Measurements from ENCODE around the gene LIME1. TPM values are rescaled to one million over a fixed set of nuclear protein-coding genes. Genes with fewer than 3 reads are reported as not detected.
A peak's percentile ranks its signal among the peaks of the same experiment; 100 is the strongest.

The LIME1 gene
- total and polyA plus RNA-seq, 10 of the 15 experiments (the other 5 are each of a cell fraction or from before 2014, with no cell fraction given) = 0.35 to 154 (median 49.9) TPM

GRCh38 chr20:63693083-63693732 is 43.3 kb upstream of the LIME1 start:
- Histone ChIP-seq H3K9ac (ENCODE audit: control insufficient read depth, insufficient read depth, low read length) (no peak overlapping the region), H4K20me1 (ENCODE audit: control insufficient read depth, insufficient read depth) (no peaks in the 10 kb centered on the region), H3K4me2 (ENCODE audit: control insufficient read depth, insufficient read depth) (no peak overlapping the region), H3K36me3 (ENCODE audit: control insufficient read depth in 2 of 2, insufficient read depth in 2 of 2, low read length in 1 of 2) (no peaks in the 10 kb centered on the region), H3K9me3 (replicated peaks; ENCODE audit: control insufficient read depth, insufficient read depth, low read length) (no peaks in the 10 kb centered on the region), H3K79me2 (ENCODE audit: control insufficient read depth, insufficient read depth, low read length) (no peaks in the 10 kb centered on the region), H3K4me1 (ENCODE audit: control insufficient read depth, insufficient read depth, low read length) (peaks cover 3% of the 10 kb centered on the region), H3K27me3 (replicated peaks in 1 of 2; ENCODE audit: control insufficient read depth in 2 of 2, insufficient read depth in 2 of 2, low read length in 1 of 2) (no peaks in the 10 kb centered on the region), H3K4me3 (no peak overlapping the region), H3K27ac (ENCODE audit: control insufficient read depth, insufficient read depth) (no peak overlapping the region), H2AFZ (ENCODE audit: control insufficient read depth, low read depth, low read length) (no peak overlapping the region)
- POLR2A ChIA-PET = no interaction called here
- BruUV-seq (replicated peaks) = no TSS peak
- FAIRE-seq (no peak), DNase-seq (ENCODE audit: low read depth, low spot score) (no peak), ATAC-seq (no peak)
- SMC1A ChIA-PET (ENCODE audit: uncharacterized antibody, unreplicated experiment) = no interaction called here
- in situ Hi-C loops (cut with MboI) = no loop called here
- intact Hi-C loops (cut with micrococcal nuclease; ENCODE audit: unreplicated experiment) = no loop called here
- WGBS (ENCODE audit: insufficient coverage, insufficient replicate concordance, low lambda C conversion rate, missing lambda C conversion rate) = 89% methylated on average over 10 of the region's 10 CpGs
- RAD21 ChIA-PET (ENCODE audit: unreplicated experiment) = no interaction called here
- CTCF ChIA-PET = no interaction called here
- no peak for TF ChIP-seq TARDBP (IDR thresholded peaks at IDR 0.05; ENCODE audit: borderline replicate concordance)
- no peak for TF ChIP-seq GABPA (IDR thresholded peaks at IDR 0.05; ENCODE audit: low read depth)
- peak; percentile 22 for TF ChIP-seq SIX5 (IDR thresholded peaks at IDR 0.05; ENCODE audit: low read depth, low read length, severe bottlenecking)
- TF ChIP-seq ZSCAN29 (IDR thresholded peaks at IDR 0.05) = no peak
- no peak for TF ChIP-seq BCL3 (IDR thresholded peaks at IDR 0.05; ENCODE audit: borderline replicate concordance, insufficient read depth, low read depth, low read length, poor library complexity, severe bottlenecking)

Measured in GM12878 (cell line).